Measurements from ENCODE around the gene MISP.

The MISP gene

GRCh38 chr19:772730-773436 is 22.0 kb downstream of the MISP start:
- no peak for DNase-seq (ENCODE audit: low read depth in 2 of 3, low spot score in 1 of 3)

- DNase-seq (ENCODE audit: low read depth in 2 of 3, low spot score in 1 of 3), result no peak
Observed at GRCh38 chr19:776549-776948, 25.6 kb downstream of the MISP start.

GRCh38 chr19:778910-779653 is 28.2 kb downstream of the MISP start:
- DNase-seq (ENCODE audit: low read depth in 2 of 3, low spot score in 1 of 3), result no peak

GRCh38 chr19:780935-781334 is 30.0 kb downstream of the MISP start:
- no peak for DNase-seq (ENCODE audit: low read depth in 2 of 3, low spot score in 1 of 3)

GRCh38 chr19:781800-782184 is 30.9 kb downstream of the MISP start:
- DNase-seq (ENCODE audit: low read depth in 2 of 3, low spot score in 1 of 3), result no peak

GRCh38 chr19:782185-782877 is 31.4 kb downstream of the MISP start:
- DNase-seq (ENCODE audit: low read depth in 2 of 3, low spot score in 1 of 3), result no peak

- no peak for DNase-seq (ENCODE audit: low read depth in 2 of 3, low spot score in 1 of 3)
Observed at GRCh38 chr19:782878-783668, 32.2 kb downstream of the MISP start.

- no peak for DNase-seq (ENCODE audit: low read depth in 2 of 3, low spot score in 1 of 3)
Observed at GRCh38 chr19:784541-784940, 33.6 kb downstream of the MISP start.

GRCh38 chr19:787536-787935 is 36.6 kb downstream of the MISP start:
- DNase-seq (ENCODE audit: low read depth in 2 of 3, low spot score in 1 of 3), result no peak

GRCh38 chr19:788686-788982 is 37.7 kb downstream of the MISP start:
- DNase-seq (ENCODE audit: low read depth in 2 of 3, low spot score in 1 of 3), result no peak

- DNase-seq (ENCODE audit: low read depth in 2 of 3, low spot score in 1 of 3), result no peak
Observed at GRCh38 chr19:788983-789700, 38.2 kb downstream of the MISP start.

- DNase-seq (ENCODE audit: low read depth in 2 of 3, low spot score in 1 of 3), result no peak
Observed at GRCh38 chr19:789701-790060, 38.8 kb downstream of the MISP start.

GRCh38 chr19:791007-791566 is 40.2 kb downstream of the MISP start:
- no peak for DNase-seq (ENCODE audit: low read depth in 2 of 3, low spot score in 1 of 3)

- DNase-seq (ENCODE audit: low read depth in 2 of 3, low spot score in 1 of 3), result no peak
Observed at GRCh38 chr19:791567-792305, 40.8 kb downstream of the MISP start.

- no peak for DNase-seq (ENCODE audit: low read depth in 2 of 3, low spot score in 1 of 3)
Observed at GRCh38 chr19:792306-792885, 41.5 kb downstream of the MISP start.

GRCh38 chr19:793806-794205 is 42.9 kb downstream of the MISP start:
- DNase-seq (ENCODE audit: low read depth in 2 of 3, low spot score in 1 of 3), result no peak

GRCh38 chr19:795073-795611 is 44.2 kb downstream of the MISP start:
- DNase-seq (ENCODE audit: low read depth in 2 of 3, low spot score in 1 of 3), result no peak

- no peak for DNase-seq (ENCODE audit: low read depth in 2 of 3, low spot score in 1 of 3)
Observed at GRCh38 chr19:795691-796581, 45.0 kb downstream of the MISP start.
